ENCODE data around the gene ARID1B.

Gene ARID1B

DNA sequence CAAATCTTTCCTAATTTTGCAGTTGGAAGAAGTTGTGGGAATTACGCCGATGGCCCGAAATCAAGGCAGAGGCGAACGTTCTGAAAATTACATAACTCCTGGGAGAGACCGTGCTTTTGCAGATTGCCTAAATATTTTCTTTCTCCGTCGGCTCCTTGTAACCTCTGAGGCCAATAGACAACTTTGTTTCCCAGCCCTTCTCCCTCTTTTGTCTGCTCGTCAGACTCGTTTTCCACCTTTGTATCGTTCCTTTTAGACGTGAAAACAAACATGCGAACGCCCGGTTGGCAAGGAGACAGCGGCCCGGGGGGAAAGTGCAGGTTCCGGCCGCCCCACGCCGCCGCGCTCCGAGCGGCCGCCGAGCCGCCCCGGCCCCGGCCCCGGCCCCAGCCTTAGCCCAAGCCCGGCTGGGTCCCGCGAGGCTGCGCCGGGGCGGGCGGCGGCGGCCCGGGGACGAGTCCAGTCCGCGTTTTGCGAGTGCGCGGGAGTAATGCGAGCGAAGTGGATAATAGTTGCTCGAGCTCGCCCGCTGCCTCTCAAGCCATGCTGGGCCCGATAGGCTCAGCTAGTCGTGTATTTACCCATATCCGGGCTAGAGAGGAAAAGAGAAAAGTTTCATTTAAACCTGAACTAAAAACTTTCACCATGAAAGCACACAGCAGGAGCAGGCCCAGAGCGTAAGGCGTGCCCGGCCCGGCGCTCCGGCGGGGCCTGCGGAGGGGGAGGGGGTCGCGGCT lies at the start of gene ARID1B:
Gene ARID1B (plus strand): TSS at position 539 of the 737 bp plus-strand sequence. CDS start 303 bp downstream, outside the sequence.
- DNase-seq (ENCODE audit: low read depth in 2 of 2) = peak; percentile 61 to 76

GRCh38 chr6:156727715-156728385 lies 49.3 kb upstream of the ARID1B start:
- no peak for DNase-seq (ENCODE audit: low read depth in 2 of 2)

DNA sequence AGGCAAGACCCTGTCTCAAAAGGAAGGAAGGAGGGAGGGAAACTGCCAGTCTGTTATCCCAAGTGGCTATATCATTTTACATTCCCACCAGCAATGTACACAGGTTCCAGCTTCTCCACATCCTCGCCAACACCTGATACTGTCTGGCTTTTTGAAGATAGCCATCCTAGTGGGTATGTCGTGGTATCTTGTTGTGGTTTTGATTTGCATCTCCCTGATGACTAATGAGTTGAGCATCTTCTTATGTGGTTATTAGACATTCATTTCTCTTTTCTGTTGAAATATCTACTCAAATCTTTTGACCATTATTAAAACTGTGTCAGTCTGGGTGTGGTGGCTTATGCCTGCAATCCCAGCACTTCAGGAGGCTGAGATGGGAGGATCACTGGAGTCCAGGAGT lies 47.9 kb upstream of the ARID1B start:
- no peak for DNase-seq (ENCODE audit: low read depth in 2 of 2)

DNA sequence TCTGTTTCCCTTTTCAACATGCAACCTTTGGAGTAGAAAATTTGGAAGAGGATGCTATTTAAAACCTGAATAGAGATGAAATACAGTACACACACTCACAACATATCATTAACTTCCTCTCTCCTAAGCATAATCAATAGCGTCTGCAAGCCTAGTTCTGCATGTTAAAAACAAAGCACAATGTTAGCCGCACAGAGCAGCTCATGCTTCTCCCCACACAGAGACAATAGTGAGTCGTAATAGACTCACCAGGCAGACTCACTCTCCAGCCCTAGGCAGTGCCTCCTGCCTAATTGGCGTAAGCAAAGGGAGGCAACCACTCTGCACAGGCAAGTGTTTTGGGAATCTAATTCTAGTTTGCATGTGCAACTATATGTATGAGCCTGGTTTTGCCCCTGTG lies 45.8 kb upstream of the ARID1B start:
- DNase-seq (ENCODE audit: low read depth in 2 of 2) = no peak

DNA sequence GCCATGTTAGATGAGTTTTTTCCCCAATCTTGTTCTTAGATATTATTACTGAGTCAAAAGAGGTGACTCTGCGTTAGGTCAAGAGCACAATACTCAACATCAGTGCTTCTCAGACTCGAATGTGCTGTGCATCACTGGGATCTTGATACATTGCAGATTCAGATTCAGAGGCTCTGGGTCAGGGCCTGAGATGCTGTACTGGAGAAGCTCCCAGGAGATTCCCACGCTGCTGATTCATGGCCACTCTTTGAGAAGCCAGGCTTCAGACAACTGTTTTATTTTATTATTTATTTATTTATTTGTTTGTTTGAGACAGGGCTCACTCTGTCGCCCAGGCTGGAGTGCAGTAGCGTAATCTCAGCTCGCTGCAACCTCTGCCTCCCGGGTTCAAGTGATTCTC lies 41.4 kb upstream of the ARID1B start:
- DNase-seq (ENCODE audit: low read depth in 2 of 2) = no peak

GRCh38 chr6:156740604-156741003 lies 36.6 kb upstream of the ARID1B start:
- DNase-seq (ENCODE audit: low read depth in 2 of 2) = no peak

DNA sequence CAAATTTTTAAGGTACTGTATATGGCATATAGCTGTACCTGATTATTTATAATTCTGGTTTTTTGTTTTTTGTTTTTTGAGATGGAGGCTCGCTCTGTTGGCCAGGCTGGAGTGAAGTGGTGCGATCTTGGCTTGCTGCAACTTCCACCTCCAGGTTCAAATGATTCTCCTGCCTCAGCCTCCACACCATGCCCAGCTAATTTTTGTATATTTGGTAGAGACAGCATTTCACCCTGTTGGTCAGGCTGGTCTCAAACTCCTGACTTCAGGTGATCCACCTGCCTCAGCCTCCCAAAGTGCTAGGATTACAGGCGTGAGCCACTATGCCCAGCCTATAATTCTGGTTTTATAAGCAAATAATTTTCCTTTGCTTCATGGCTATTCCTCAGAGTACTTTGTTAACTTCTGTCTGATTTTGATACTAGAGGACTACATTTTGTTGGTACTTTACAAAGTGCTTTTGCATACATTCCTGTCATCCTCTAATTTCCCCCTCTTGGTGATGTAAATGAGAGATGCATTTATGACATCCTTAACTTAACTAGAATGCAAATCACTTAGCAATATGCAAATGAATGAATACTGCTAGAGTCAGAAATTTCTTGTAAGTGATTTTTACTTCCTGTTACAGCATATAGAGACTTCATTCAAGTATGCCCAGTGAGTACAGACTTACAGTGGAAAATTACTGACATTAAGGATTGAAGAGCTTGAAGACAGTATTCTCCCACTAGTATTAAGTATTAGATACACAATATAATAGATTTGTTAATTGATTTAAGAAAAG lies 35.7 kb upstream of the ARID1B start:
- no peak for DNase-seq (ENCODE audit: low read depth in 2 of 2)

- DNase-seq (ENCODE audit: low read depth in 2 of 2) = no peak
These were observed 29.5 kb upstream of the ARID1B start for GRCh38 chr6:156747715-156748114.

DNA sequence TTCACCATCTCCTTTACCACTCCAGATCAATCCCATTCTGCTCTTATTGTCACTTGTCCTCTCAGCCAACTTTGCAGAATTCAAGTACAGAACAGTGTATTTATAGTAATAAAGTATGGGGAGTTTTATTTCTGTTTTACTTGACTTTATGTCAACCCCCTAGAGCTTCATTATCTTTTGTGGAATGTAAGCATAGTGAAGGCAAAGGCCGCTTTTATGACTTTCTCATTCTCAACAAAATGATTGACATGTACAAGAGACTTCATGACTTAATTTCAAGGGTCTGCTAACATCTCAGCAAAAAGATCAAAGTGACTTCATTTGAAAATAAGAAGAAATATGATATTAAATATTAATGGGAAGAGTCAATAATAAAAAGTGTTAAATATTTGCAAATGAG lies 28.7 kb upstream of the ARID1B start:
- DNase-seq (ENCODE audit: low read depth in 2 of 2) = no peak

DNA sequence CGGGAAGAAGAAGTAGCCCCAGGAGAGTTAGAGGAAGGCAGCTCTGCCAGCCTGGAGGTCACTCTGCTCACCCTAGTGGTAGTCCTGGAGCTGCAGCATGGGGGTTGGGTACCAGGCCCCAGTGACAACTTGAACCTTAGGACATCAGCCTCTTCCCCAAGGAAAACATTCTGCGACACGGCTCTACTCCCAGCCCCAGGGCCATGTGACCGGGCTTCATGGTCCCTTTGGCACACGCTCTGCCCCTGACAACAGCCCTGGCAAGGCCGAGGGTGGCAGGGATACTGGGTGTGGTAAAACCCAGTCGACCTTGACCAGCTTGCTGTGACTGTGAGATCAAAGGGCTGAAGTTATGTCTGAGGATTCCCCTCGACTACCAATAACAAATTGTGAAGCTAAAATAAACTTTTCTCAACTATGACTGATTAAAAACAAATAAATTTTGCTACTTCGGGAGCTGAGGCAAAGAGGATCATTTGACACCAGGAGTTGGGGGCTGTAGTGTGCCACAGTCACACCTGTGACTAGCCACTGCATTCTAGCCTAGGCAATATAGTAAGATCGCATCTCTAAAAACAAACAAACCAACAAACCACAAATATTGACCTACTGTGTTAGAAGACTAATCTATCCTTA lies 24.4 kb upstream of the ARID1B start:
- no peak for DNase-seq (ENCODE audit: low read depth in 2 of 2)

DNA sequence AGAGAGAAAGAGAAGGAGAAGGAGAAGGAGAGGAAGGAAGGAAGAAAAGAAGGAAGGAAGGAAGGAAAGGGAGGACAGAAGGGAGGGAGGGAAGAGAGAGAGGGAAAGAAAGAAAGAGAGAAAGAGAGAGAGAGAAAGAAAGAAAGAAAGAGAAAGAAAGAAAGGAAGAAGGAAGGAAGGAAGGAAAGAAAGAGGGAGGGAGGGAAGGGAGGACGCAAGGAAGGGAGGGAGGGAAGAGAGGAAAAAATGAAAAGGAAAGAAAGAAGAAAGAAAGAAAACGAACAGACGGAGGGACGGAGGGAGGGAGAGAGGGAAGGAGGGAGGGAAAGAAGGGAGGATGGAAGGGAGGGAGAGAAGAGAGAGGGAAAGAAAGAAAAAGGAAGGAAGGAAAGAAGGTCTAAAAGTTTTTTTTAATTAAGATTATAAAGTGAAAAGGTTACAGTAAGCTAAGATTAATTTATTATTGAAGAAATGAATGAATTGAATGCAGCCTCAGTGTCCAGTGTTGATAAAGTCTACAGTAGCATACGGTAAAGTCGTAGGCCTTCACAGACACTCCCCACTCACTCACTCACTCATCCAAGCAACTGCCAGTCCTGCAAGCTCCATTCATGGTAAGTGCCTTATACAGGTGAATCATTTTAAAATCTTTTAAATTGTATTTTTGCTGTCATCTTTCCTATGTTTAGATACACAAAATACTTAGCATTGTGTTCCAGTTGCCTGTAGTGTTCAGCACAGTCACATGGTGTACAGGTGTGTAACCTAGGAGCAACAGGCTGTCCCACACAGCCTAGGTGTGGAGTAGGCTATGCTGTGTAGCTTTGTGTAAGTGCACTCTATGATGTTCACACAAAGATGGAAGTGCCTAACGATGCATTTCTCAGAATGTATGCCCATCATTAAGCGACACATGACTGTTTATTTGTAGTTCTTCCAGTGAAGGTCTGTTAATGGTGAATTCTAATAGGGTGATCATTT lies 20.3 kb upstream of the ARID1B start:
- no peak for DNase-seq (ENCODE audit: low read depth in 2 of 2)

GRCh38 chr6:156757849-156758248 lies 19.3 kb upstream of the ARID1B start:
- no peak for DNase-seq (ENCODE audit: low read depth in 2 of 2)

- DNase-seq (ENCODE audit: low read depth in 2 of 2) = no peak
These were observed 16.8 kb upstream of the ARID1B start for GRCh38 chr6:156760377-156760776.

DNA sequence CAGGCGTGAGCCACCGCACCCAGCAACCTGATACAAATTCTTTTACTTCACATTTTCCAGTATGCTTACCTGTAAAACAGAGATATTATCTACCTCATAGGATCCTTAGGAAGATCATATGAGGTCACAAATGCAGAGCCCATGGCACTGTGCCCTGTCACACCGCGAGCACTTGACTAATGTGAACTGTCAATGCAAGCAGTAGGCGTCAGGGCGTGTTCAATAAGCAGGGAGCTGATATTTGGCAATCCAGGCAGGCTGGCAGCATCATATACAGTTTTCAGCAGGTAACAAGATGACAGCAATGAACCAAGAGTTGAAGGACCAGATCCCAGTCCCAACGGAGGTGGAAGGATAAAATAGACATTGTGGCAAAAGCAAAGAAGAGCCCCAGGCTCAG lies 14.6 kb upstream of the ARID1B start:
- no peak for DNase-seq (ENCODE audit: low read depth in 2 of 2)

DNA sequence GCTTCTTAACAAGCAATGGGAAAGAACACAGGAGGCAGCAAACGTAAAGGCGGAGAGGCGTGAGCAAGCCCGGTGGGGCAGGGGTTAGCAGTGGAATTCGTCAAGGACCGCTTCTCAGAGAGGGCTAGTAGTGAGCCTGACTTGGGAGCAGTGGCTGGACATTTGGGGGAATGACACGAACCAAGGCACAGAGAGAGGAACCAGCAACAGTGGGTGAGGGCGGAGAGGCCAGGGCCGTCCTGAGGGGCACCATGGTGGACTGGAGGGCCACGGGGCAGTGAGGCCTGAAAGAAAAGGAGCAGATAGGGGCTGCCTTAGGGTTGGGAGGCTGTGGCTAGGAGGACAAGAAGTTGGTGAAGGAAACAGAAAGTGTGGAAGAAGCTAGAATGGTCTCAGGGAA lies 12.1 kb upstream of the ARID1B start:
- DNase-seq (ENCODE audit: low read depth in 2 of 2) = no peak

DNA sequence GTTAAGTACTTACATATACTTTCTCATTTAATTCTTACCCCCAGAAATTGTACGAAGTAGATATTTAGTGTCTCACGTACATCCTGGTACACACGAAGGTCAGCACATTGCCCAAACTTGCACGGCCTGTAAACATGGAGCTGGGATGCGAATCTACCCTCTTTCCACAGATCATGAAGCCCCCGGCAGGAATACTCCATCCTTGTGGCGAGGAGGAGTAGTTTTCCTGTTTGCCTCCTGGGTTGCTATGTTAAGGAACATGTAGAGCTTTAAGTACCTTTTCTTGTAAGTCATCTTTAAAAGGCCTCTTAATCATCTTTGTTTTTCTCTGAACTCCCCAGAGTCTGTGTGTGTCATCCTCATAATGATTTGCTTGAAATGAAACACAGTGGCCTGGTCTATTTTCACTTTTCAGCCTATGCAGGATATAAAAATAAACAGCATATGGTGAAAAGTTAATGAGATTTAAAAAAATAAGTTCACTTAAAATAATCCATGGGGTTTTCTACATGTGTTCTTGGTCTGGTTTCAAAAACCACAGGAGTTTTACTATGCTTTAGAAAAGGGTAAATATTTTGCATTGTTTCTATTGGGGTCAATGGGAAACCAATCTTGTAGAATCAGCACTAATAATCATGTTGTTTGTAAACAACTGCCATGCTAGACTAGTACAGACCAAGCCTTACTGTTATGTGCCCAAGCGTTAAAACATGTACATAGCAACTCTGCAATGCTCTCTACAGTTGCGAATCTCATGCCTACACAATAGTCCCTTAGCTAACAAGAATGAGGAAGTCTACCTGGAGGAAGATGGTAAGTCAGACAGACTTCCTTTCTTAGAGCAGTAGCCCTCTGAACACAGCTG lies 9.3 kb upstream of the ARID1B start:
- no peak for DNase-seq (ENCODE audit: low read depth in 2 of 2)

DNA sequence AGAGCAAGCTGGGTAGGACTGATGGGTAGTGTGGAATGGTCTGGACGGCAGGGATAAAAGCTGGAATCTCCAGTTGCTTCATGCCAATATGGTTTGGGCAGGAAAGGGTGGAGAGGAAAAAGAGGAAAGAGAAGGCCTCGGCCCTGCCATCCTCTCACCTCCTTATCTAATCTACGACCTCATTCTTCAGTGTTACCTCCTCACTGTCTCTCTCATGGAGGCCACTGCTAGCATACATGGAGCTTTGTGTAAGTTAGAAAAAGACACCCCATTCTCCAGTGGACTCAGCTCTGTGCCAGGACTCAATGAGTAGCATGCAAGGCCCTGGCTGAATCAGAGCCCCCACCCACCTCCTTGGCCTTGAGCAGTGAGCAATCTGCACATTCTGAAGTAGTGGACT lies 6.1 kb upstream of the ARID1B start:
- DNase-seq (ENCODE audit: low read depth in 2 of 2) = no peak

DNA sequence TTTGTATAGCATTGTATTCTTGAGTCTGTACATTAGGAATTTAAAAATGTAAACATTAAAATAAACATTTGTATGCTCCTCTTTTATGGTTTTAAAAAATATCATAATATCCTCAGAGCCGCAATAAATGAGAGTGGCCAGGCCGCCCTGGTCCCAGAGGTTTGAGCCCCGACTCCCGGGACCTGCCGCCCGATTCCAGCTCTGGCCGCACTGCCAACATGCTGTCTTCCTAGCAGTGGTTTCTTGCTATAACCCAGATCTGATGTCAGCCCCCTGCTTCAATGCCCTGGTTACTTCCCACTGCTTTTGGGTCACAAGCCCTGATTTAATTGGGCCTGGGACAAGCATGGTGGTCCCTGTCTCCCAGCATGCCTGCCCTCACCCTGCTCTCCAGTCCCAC lies 5.4 kb upstream of the ARID1B start:
- no peak for DNase-seq (ENCODE audit: low read depth in 2 of 2)

GRCh38 chr6:156773476-156773875 lies 3.7 kb upstream of the ARID1B start:
- DNase-seq (ENCODE audit: low read depth in 2 of 2) = no peak
